Stimulated activated naive CD8-positive, alpha-beta T cell treated with anti-CD3 and anti-CD28 coated beads, Interleukin-15, Interleukin-2, amounts not matched to agents 100 ng/mL and 50 ng/mL, for 24 hours (primary cell): ENCODE results near the gene QSOX2.

ENCODE experiments used
- H3K27ac Mint-ChIP-seq: one replicate; pipeline ENCODE4 v1.8.0; 2021; ENCODE audit warnings: mild to moderate bottlenecking, mixed read lengths
- H3K27me3 Mint-ChIP-seq: one replicate; pipeline ENCODE4 v1.8.0; 2021; ENCODE audit warnings: mixed read lengths
- H3K36me3 Mint-ChIP-seq: one replicate; pipeline ENCODE4 v1.8.0; 2021; ENCODE audit warnings: low read depth, mixed read lengths
- H3K4me1 Mint-ChIP-seq: one replicate; pipeline ENCODE4 v1.8.0; 2021; ENCODE audit warnings: low read depth, mixed read lengths
- H3K4me3 Mint-ChIP-seq: one replicate; pipeline ENCODE4 v1.8.0; 2021; ENCODE audit warnings: mild to moderate bottlenecking, mixed read lengths
- H3K9me3 Mint-ChIP-seq: one replicate; pipeline ENCODE4 v1.8.0; 2021; ENCODE audit warnings: mixed read lengths

QSOX2 gene

DNA sequence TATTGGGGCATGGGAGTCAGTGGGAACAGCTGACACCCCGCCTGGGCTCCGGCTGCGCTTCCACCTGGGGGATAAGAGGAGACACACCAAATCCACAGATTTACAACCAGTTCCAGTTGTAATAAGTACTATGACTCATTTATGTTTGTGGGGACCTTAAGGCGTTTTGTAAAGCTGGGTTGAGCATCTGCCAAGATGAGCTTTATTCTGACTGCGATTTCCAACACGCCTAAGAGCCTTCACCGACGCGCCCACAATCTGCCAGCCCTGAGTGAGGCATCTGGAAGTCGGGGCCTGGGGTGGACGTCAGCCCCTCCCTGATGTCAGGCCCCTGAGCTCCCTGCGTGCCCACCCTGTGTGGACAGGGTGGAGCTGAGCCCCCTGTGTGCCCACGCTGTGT, 26.3 kb downstream of the QSOX2 start:
- Mint-ChIP-seq H3K36me3 (peaks cover 47% of the 10 kb centered on the region), H3K9me3 (no peaks in the 10 kb centered on the region)

DNA sequence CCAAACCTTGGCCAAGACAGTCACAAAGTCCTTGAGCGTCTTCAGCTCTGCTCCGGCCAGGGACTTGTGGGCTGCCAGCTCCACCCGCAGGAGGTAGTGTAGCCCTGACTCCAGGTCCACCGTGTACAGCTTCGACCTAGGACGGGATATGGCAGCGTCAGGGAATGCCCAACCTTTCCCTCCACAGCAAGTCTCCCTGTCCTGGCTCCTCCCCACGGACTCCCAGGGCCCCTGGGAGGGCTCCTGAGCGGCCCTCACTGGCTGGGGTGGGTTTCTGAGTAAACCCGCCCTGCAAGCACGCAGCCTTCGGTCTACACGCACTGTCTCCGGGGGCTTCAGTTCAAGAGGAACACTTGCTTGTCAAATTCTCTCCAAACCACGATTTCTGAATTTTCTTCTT, 26.9 kb downstream of the QSOX2 start:
- Mint-ChIP-seq H3K36me3 (peaks cover 49% of the 10 kb centered on the region), H3K4me3 (no peak overlapping the region), H3K9me3 (no peaks in the 10 kb centered on the region), H3K27ac (no peak overlapping the region), H3K4me1 (no peaks in the 10 kb centered on the region), H3K27me3 (no peaks in the 10 kb centered on the region)

More for the DNA sequence above, 26.3 kb downstream of the QSOX2 start:
- Mint-ChIP-seq H3K4me1 (no peaks in the 10 kb centered on the region), H3K27ac (no peak overlapping the region), H3K4me3 (no peak overlapping the region), H3K27me3 (no peaks in the 10 kb centered on the region)

DNA sequence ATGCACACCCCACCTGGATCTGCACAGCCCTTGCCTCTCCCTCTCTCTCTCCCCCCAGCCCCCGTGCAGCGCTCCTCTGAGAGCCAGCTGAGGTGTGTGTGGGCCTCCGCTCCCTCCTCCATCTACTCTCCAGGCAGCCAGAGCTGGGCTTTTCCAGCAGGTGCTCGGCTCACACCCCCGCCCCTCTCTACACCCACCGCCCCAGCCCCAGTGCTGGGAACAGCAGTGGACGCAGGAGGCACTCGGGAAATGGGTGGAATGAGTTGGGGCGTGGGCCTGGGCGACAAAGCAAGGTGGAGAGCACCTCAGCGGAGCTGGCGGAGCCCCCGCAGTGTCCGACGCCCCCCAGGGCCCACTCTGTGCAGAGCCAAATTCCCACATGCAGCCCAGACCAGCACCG, 27.3 kb downstream of the QSOX2 start:
- Mint-ChIP-seq H3K36me3 (peaks cover 49% of the 10 kb centered on the region), H3K27me3 (no peaks in the 10 kb centered on the region), H3K9me3 (no peaks in the 10 kb centered on the region), H3K27ac (no peak overlapping the region), H3K4me1 (no peaks in the 10 kb centered on the region), H3K4me3 (no peak overlapping the region)

DNA sequence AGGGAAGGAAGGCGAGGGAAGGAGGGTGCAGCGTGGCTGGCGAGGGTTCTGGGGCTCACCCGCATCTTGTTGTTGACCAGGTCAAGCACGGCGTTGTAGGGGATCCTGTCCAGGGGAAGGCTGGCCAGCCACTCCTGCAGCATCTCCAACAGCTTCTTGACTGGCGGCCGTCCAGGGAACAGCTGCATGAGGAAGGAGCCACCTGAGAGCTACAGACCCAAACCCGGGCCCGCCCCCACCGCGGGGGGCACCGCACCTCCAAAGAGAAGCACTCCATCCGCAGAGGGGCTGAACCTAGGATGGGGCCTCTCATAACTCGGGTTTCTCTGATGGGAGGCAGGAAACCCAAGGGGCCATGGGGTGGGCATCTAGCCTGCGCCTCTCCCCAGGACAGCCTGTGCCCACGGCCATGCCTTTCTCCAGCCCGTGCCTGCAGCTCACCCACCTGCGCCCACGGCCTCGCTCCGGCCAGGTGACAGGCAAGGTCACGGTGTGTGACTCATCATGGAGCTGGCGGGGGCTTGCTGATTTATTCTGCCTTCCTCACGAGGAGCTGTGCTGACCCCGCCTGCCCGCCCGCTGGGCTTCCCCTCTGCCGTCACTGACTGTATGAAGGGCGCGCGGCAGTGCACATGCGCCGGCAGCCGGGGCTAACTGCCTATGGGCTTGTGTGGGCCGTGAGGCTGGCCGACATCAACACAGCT, 28.9 kb downstream of the QSOX2 start:
- no peaks in the 10 kb centered on the region for H3K9me3 Mint-ChIP-seq
- H3K27ac Mint-ChIP-seq: no peak overlapping the region
- H3K36me3 Mint-ChIP-seq: peaks cover 52% of the 10 kb centered on the region
- no peaks in the 10 kb centered on the region for H3K27me3 Mint-ChIP-seq
- no peaks in the 10 kb centered on the region for H3K4me1 Mint-ChIP-seq
- no peak overlapping the region for H3K4me3 Mint-ChIP-seq

DNA sequence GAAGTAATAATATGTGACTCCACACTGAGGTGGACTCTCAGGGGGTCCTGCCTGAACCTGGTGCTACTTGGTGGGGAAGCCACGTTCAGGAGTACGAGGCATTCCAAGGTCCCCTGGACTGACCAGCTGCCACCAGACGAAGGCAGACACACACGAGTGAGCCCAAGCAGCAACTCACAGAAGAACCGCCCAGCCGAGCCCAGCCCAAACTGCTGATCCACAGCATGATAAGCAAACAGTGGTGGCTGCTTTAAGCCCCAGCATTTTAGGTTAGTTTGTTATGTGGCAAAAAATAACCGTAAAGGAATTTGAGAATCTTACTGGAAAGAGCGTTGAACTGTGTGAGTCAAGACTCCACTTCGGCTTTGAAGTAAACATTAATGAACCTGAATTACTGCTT, 31.9 kb downstream of the QSOX2 start:
- H3K4me1 Mint-ChIP-seq: no peaks in the 10 kb centered on the region
- H3K9me3 Mint-ChIP-seq: no peaks in the 10 kb centered on the region
- peaks cover 47% of the 10 kb centered on the region for H3K36me3 Mint-ChIP-seq
- no peak overlapping the region for H3K27ac Mint-ChIP-seq
- H3K27me3 Mint-ChIP-seq: no peaks in the 10 kb centered on the region
- no peak overlapping the region for H3K4me3 Mint-ChIP-seq

DNA sequence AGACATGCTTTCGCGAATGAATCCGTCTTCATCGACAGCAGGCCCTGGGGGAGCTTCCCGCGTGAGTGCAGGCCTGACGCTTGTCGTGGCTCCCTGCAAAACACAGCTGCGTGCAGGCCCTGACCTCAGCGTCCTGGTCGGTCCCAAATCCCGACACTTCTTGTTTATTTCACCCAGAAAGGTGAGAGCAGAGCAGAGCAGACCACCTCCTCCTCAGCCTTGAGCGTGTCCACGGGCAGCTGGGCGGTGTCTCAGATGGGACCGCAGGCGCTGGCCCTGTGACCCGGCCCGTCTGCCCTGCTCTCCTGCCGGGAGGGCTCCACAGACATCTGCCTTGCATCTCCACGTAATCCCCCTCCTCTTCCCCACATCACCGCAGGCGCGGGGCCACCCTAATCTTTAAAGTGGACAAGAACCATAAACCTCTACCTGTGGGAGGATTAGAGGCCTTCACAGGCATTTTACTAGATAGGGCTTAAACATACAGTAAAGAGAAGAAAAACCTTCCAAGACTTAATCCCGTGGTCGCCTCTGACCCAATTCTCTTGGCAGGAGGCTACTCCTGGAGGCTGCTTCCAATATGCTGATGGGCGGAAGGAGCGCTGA, 33.2 kb downstream of the QSOX2 start:
- Mint-ChIP-seq H3K27ac (no peak overlapping the region), H3K9me3 (no peaks in the 10 kb centered on the region), H3K4me3 (no peak overlapping the region), H3K36me3 (peaks cover 53% of the 10 kb centered on the region), H3K4me1 (no peaks in the 10 kb centered on the region), H3K27me3 (no peaks in the 10 kb centered on the region)

DNA sequence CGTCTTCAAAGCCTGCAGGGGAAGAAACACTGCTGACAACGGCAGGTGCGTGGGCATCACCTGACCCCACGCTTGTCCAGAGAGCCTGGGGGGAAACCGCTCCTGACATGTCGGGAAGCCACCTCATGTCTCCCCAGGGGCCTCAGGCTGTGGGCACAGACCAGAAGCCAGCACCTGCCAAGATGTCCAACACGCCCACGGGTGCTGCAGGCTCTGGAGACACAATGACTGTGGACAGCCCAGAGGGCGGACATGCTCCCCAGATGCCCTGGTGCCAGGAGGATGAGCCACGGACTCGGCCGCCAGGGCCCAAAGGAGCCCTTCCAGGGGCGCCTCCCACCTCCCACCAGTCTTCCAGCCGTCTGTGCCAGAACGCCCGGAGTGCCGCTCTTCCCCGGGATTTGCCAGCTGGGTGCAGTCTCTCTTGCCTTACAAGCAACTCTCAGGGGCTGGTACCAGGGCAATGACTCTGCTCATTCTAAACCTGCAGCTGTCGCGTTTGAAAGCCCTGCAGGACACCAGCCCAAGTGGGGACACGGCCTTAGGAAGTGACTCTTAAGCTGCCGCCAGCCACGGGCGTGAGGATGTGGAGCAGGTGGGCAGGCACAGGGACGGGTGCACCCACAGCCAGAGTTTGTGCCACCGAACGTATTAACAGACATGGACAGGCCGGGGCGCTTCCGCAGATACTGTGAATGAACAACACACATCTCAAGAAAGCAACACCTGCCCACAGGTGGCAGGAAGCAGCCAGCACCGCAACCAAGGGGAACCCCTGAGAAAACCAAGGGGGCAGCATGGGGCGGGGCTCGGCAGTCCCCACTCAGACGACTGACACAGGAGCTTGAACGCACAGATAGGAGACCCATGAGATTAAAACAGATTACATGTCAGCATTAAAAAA, 33.9 kb downstream of the QSOX2 start:
- peaks cover 60% of the 10 kb centered on the region for H3K36me3 Mint-ChIP-seq
- H3K9me3 Mint-ChIP-seq: no peaks in the 10 kb centered on the region
- H3K27me3 Mint-ChIP-seq: no peaks in the 10 kb centered on the region
- no peak overlapping the region for H3K4me3 Mint-ChIP-seq
- no peaks in the 10 kb centered on the region for H3K4me1 Mint-ChIP-seq
- H3K27ac Mint-ChIP-seq: no peak overlapping the region

DNA sequence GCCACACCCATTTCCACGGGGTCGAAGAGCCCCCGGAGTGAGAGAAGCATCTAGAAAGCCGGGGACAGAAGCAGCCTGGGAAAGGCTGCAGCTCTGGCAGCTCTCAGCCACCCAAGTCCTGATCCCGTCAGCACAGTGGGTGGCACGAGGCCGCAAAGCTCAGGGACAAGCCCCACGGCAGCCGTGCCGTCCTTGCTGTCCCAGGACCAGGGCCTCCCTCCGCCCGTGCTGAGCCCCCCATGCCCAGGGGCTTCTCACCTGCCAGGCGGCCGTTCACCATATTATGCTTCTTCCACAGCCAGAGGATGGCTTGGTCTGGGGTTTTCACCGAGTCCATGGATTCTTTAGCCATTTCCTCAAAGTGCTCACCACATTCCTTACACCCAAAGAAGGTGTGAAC, 34.6 kb downstream of the QSOX2 start:
- Mint-ChIP-seq H3K27ac (no peak overlapping the region), H3K36me3 (peaks cover 65% of the 10 kb centered on the region), H3K9me3 (no peaks in the 10 kb centered on the region), H3K27me3 (peaks cover 2% of the 10 kb centered on the region), H3K4me3 (no peak overlapping the region), H3K4me1 (no peaks in the 10 kb centered on the region)

DNA sequence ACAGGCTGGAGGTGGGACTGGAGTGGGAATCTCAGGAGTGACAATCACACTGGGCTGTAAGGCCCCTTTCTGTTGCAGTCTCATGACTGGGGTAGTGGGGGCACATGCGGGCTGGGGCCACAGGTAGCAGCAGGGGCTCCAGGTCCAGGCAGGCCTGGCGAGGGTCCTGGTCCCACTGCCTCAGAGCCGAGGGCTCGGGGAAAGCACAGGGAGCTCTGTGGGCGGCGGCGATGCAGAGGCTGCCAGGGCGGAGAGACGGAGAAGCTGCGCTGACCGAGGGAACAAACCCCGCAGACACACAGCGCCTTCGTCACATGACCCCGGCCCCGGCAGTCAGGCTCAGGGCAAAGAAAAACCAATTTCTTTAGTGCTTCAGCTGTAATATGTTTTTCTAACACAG, 35.3 kb downstream of the QSOX2 start:
- no peak overlapping the region for H3K27ac Mint-ChIP-seq
- H3K4me3 Mint-ChIP-seq: no peak overlapping the region
- H3K27me3 Mint-ChIP-seq: peaks cover 3% of the 10 kb centered on the region
- peaks cover 60% of the 10 kb centered on the region for H3K36me3 Mint-ChIP-seq
- H3K9me3 Mint-ChIP-seq: no peaks in the 10 kb centered on the region
- H3K4me1 Mint-ChIP-seq: no peaks in the 10 kb centered on the region

DNA sequence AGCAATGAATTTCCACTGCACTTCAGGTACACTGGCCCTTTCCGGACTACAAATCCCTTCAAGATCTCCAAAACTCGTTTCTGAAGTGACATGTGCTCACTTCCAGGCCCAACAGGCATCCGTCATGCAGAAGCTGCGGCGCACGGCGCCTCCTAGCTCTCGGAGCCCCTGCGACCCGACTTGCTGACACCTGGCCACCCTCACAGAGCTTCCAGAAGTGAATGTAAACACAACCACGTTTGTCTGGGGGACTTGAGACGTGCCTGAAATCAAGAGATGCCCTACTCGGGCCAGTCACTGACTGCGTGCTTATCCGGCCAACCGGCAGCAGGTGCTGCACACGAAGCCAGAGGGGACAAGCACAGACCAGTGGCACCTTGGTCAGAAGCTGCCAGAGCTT, 35.8 kb downstream of the QSOX2 start:
- Mint-ChIP-seq H3K4me3 (no peak overlapping the region), H3K9me3 (no peaks in the 10 kb centered on the region), H3K27ac (no peak overlapping the region), H3K36me3 (peaks cover 55% of the 10 kb centered on the region), H3K4me1 (no peaks in the 10 kb centered on the region), H3K27me3 (peaks cover 3% of the 10 kb centered on the region)

DNA sequence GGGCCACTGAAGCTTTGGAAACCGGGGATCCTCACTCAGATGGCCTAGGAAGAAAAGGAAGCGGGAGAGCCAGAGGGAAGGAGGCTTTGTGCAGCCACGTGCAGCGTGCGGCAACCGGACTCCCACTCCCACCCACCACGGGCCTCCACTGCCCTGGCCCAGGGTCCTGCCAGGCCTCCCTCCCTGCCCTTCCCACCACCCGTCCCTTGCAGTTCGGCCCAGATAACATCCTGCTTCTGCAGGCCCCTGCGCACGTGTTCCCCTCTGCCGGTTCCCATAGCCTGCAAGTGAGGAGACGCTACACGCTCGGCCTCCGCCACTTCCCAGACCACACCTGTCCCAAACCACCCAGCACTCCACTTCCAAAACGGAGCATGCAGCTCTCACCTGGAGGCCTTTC, 36.4 kb downstream of the QSOX2 start:
- Mint-ChIP-seq H3K4me3 (no peak overlapping the region), H3K27me3 (peaks cover 4% of the 10 kb centered on the region), H3K36me3 (peaks cover 49% of the 10 kb centered on the region)

DNA sequence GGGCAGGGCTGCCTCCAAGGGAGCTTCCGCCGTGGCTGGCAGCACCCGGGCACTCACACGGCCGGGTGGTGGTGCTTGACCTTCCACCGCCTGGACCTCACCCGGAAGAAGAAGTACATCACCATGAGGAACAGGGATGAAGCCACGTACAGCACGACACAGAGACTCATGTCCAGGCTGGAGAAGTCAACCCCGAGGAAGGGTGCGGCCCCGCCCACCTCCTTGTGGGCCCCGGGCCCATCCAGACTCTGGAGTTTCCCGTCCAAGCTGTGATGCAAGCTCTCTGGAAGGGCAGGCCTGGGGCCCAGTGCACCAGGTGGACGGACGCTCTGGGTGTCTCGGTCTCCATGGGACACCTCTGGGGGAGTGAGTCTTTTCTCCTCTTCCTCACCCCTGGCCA, 36.9 kb downstream of the QSOX2 start:
- H3K9me3 Mint-ChIP-seq: no peaks in the 10 kb centered on the region
- no peak overlapping the region for H3K27ac Mint-ChIP-seq
- H3K4me3 Mint-ChIP-seq: no peak overlapping the region
- peaks cover 10% of the 10 kb centered on the region for H3K27me3 Mint-ChIP-seq
- peaks cover 44% of the 10 kb centered on the region for H3K36me3 Mint-ChIP-seq
- H3K4me1 Mint-ChIP-seq: no peaks in the 10 kb centered on the region

More for the DNA sequence above, 36.4 kb downstream of the QSOX2 start:
- H3K4me1 Mint-ChIP-seq: no peaks in the 10 kb centered on the region
- no peak overlapping the region for H3K27ac Mint-ChIP-seq
- H3K9me3 Mint-ChIP-seq: no peaks in the 10 kb centered on the region

DNA sequence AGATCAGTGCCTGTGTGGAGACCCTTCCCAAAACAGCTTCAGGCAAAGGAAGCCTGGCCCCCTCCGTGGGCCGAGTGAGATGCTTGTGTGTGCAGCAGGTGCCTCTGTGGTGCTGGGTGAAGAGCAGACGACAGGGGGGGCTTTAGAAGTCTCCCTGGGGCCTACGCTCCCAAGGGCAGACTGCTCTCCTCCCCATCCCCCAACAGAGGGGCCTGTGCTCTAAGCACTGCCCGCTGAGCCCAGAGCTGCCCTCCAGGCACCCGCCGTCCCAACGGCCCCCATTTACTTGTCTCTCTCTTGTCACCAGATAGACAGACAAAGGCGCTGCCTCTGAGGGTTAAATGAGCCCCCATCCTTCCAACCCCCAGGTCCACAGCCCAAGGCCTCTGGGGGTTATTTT, 38.0 kb downstream of the QSOX2 start:
- H3K4me3 Mint-ChIP-seq: no peak overlapping the region
- peaks cover 34% of the 10 kb centered on the region for H3K36me3 Mint-ChIP-seq
- no peaks in the 10 kb centered on the region for H3K4me1 Mint-ChIP-seq
- H3K27ac Mint-ChIP-seq: no peak overlapping the region
- no peaks in the 10 kb centered on the region for H3K9me3 Mint-ChIP-seq
- H3K27me3 Mint-ChIP-seq: peaks cover 15% of the 10 kb centered on the region

DNA sequence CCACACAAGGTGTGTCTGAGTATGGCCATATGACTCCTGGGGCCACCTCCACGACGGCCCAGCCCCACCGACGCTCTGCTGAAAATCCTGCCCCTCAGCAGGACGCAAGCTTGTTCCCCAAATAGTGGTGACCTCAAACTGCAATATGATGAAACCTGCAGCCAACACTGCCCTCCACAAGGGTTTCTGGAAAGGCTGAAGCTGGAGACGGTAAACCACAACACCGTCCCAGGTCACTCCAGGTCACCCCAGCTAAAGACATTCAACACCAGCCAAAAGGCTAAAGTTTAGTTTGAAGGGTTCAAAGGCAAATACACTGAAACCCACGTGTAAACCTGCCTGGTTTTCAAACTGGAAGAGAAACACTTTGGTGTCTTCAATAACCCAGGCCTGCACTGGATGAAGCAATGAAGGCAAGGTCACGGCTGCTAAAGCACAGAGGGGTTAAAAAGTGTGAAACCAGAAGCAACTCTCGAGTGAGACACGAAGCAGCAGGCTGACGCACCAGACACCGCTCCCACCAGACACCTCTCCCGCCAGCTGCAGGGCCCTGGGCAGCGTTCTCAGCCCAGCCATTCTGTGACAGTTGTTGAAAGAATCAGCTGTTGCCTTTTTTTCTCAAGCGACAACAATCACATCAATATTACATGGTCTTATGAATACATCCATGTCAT, 38.9 kb downstream of the QSOX2 start:
- Mint-ChIP-seq H3K36me3 (peaks cover 29% of the 10 kb centered on the region), H3K4me3 (no peak overlapping the region), H3K9me3 (no peaks in the 10 kb centered on the region), H3K27ac (no peak overlapping the region), H3K27me3 (peaks cover 15% of the 10 kb centered on the region), H3K4me1 (no peaks in the 10 kb centered on the region)

DNA sequence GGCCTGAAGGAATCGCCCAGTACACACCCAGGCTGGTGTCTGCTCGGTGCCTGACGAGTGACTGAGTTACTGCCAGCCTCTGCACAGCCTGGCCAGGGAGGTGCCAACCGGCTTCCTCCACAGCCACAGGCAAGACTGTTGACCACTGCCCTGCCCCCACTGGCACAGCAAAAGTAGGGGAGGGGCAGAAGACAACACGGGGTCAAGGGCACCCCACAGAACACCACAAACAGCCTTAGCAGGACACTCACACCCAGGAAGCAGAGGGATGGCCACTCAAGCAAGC, 40.0 kb downstream of the QSOX2 start:
- Mint-ChIP-seq H3K36me3 (peaks cover 29% of the 10 kb centered on the region), H3K27ac (no peak overlapping the region), H3K27me3 (peaks cover 22% of the 10 kb centered on the region), H3K4me1 (no peaks in the 10 kb centered on the region), H3K4me3 (no peak overlapping the region), H3K9me3 (no peaks in the 10 kb centered on the region)
